ENCODE results near the gene EXOSC1.
"Not testable (repeated sequence)": the region's sequence is repeated elsewhere in the genome, so short reads cannot be mapped to it uniquely, and the experiment has no call there.

Gene EXOSC1

DNA sequence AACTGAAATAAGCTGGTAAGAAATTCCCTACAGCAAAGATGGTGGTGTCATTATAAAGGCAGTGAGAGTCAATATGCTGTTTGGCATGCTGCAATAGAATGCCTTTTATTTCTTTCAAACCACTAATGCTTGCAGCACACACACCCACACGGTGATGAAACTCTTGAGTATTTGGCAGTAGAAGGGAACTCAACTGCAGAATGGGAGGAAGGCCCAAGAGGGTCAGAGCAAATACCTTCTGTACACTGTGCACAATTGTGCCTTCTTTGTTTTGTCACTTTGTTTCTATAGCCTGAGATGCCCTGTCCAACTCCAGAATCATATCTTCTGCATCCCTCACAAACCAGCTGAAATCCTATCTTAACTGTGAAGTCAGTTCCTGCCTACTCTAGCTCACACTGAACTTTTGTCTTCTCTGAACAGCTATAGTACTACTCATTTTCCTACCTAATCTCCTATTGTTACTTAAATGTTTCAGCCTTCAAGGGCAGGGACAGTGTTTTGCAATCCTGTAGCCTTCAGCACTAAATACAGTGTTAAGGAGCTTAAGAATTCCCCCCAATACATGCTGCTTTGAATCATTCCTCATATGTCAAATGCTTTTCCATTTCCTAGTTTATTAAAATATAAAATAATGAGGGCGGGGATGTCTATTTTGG, 30.3 kb upstream of the EXOSC1 start:
- Mint-ChIP-seq H3K27me3 (ENCODE audit: low read depth) (no peaks in the 10 kb centered on the region), H3K9me3 (no peaks in the 10 kb centered on the region), H3K27ac (no peak overlapping the region), H3K4me3 (no peak overlapping the region), H3K4me1 (no peaks in the 10 kb centered on the region), H3K36me3 (ENCODE audit: low read depth) (peaks cover 76% of the 10 kb centered on the region)
- TF ChIP-seq, protein P1, sequence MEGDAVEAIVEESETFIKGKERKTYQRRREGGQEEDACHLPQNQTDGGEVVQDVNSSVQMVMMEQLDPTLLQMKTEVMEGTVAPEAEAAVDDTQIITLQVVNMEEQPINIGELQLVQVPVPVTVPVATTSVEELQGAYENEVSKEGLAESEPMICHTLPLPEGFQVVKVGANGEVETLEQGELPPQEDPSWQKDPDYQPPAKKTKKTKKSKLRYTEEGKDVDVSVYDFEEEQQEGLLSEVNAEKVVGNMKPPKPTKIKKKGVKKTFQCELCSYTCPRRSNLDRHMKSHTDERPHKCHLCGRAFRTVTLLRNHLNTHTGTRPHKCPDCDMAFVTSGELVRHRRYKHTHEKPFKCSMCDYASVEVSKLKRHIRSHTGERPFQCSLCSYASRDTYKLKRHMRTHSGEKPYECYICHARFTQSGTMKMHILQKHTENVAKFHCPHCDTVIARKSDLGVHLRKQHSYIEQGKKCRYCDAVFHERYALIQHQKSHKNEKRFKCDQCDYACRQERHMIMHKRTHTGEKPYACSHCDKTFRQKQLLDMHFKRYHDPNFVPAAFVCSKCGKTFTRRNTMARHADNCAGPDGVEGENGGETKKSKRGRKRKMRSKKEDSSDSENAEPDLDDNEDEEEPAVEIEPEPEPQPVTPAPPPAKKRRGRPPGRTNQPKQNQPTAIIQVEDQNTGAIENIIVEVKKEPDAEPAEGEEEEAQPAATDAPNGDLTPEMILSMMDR (IDR thresholded peaks at IDR 0.05; ENCODE audit: unreplicated experiment in 3 of 3), result no peak

DNA sequence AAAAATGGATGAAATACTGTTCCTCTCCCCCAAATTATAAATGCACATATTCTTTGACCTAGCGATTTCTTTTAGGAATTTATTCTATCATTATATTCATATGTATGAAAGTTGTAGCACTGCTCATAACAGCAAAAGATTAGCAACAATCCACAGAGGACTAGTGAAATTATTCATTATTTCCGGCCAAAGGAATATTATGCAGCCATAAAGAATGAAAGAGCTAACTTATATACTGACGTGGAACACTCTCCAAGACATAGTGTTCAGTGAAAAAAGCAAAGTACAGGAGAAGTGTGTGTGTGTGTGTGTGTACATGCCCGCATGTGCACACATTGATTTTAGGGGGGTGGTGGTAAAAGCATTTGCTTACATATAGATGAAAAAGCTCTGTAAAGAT, 29.1 kb upstream of the EXOSC1 start:
- Mint-ChIP-seq H3K27ac (no peak overlapping the region), H3K9me3 (no peaks in the 10 kb centered on the region), H3K4me1 (no peaks in the 10 kb centered on the region), H3K27me3 (ENCODE audit: low read depth) (no peaks in the 10 kb centered on the region), H3K36me3 (ENCODE audit: low read depth) (peaks cover 74% of the 10 kb centered on the region), H3K4me3 (no peak overlapping the region)
- TF ChIP-seq, protein P1 (IDR thresholded peaks at IDR 0.05; ENCODE audit: unreplicated experiment in 3 of 3), result no peak

DNA sequence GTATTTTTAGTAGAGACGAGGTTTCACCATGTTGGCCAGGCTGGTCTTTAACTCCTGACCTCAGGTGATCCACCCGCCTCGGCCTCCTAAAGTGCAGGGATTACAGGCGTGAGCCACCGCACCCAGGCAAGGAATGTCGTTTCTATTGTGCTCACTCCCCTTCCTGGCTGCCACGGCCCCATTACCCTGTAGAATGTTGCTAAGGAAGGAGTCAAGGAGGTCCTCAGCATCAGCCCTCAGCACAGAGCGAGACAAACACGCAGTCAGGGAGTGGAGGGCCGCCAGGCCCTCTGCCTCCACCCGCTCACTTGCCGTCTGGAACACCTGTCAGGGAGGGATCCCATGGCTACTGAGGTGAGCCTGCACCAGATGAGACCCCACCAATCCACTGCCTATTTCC, 23.0 kb upstream of the EXOSC1 start:
- not testable (repeated sequence) for H3K27ac Mint-ChIP-seq; H3K27me3 Mint-ChIP-seq (ENCODE audit: low read depth); H3K4me1 Mint-ChIP-seq; H3K9me3 Mint-ChIP-seq; H3K4me3 Mint-ChIP-seq
- H3K36me3 Mint-ChIP-seq (ENCODE audit: low read depth), result peaks cover 55% of the 10 kb centered on the region

DNA sequence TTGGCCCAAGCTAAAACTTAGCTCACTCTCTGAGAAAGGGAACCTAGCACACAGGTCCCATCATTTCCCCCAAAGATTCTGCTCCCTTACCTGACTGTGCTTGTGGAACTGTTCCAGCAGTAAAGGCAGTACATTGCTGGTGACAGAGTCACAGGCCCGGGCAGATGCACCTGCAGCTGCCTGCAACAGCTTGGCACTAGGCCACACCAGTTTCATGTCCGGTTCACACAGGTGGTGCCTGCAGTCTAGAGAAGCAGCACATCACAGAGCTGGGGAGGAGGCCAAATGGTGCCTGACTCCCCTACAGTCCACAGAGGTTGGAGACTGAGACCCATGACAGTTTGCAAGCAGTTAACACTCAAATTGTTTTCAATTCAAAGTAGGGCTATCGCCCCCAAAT, 22.4 kb upstream of the EXOSC1 start:
- peaks cover 55% of the 10 kb centered on the region for H3K36me3 Mint-ChIP-seq (ENCODE audit: low read depth)
- no peak overlapping the region for H3K4me3 Mint-ChIP-seq
- no peak overlapping the region for H3K27ac Mint-ChIP-seq
- H3K4me1 Mint-ChIP-seq, result peaks cover 5% of the 10 kb centered on the region
- H3K9me3 Mint-ChIP-seq, result no peaks in the 10 kb centered on the region
- no peaks in the 10 kb centered on the region for H3K27me3 Mint-ChIP-seq (ENCODE audit: low read depth)
- TF ChIP-seq, protein P1 (IDR thresholded peaks at IDR 0.05; ENCODE audit: unreplicated experiment in 3 of 3), result no peak

DNA sequence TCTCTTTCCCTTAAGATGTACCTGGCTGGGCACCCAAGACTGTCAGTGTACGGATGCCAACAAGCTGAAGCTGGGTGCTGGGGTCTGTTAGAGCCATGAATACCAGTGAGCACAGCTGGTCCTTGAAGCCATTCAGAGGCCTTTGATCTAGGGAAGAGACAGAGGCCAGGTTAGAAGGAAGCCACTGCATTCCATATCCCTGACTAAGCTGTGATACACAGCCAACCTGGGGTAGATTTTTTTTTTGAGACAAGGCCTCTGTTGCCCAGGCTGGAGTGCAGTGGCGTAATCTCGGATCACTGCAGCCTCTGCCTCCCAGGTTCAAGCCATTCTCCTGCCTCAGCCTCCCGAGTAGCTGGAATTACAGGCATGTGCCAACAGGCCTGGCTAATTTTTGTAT, 20.9 kb upstream of the EXOSC1 start:
- H3K27me3 Mint-ChIP-seq (ENCODE audit: low read depth), result no peaks in the 10 kb centered on the region
- no peaks in the 10 kb centered on the region for H3K9me3 Mint-ChIP-seq
- H3K27ac Mint-ChIP-seq, result no peak overlapping the region
- H3K36me3 Mint-ChIP-seq (ENCODE audit: low read depth), result peaks cover 60% of the 10 kb centered on the region
- TF ChIP-seq, protein P1 (IDR thresholded peaks at IDR 0.05; ENCODE audit: unreplicated experiment in 3 of 3), result no peak
- H3K4me1 Mint-ChIP-seq, result peaks cover 5% of the 10 kb centered on the region
- H3K4me3 Mint-ChIP-seq, result no peak overlapping the region

DNA sequence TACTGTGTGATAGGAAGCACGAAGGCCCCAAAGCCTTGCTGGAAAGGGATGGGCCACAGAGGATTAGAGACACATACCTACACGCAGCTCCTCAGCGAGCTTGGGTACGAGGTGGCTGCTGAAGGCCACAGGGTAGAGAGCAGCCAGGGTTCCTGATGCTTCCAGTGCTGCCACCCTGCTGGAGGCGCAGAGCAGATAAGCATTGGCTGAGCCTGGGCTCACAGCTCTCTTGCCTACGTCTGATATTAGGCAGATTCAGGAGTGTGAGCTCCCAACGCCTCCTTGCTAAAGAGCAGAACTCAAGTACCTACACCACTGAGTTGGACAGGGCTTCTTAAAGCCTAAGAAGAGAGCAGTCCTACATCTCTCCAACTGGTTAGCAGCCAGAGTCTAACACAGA, 20.2 kb upstream of the EXOSC1 start:
- H3K27me3 Mint-ChIP-seq (ENCODE audit: low read depth), result no peaks in the 10 kb centered on the region
- H3K4me3 Mint-ChIP-seq, result no peak overlapping the region
- H3K9me3 Mint-ChIP-seq, result no peaks in the 10 kb centered on the region
- no peak overlapping the region for H3K27ac Mint-ChIP-seq
- H3K4me1 Mint-ChIP-seq, result peaks cover 5% of the 10 kb centered on the region
- peaks cover 65% of the 10 kb centered on the region for H3K36me3 Mint-ChIP-seq (ENCODE audit: low read depth)
- TF ChIP-seq, protein P1 (IDR thresholded peaks at IDR 0.05; ENCODE audit: unreplicated experiment in 3 of 3), result no peak

All from nephron (organoid).